Putamen (tissue), 1 donor: ENCODE data around the gene PIGC.

Source experiments
- DNase-seq: peaks from one replicate; pipeline ENCODE4 v3.0.0-alpha.2; 2016; ENCODE audit warnings: low spot score

The PIGC gene

DNA sequence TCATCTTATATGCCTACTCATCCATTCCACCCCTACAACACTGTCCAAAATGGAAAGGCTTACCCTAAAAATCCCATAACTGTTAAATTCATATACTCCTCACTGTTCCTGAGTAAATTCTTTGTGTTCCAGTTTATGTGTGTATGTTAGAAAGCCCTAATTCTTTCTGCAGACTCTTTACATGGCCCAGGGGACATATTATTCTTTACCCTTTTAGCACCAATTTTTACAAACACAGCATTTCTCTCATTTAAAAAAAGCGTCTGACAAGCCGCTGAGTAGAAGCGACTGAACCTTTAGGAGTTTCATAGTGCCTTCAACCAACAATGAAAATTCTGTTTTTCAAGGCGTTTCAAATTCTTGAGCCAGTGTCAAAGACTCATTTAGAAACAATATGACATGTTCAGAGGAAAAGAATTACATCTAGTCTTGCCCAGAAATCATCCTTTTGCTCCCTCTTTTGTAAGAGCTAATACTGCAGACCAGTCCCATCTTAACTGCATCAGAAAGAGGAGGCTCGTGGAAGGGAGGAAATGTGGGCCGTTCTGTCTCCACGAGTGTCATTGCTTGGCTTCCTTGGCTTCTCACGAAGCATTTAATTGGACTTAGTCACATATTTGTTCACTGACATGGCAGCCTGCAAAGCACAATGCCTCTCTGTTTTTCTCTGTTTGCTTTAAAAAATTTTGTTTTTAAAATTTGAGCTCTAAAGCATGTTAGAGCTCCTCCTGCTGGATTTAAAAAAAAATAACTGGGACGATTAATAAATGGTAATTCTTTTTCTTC is 44.7 kb downstream of the PIGC start:
- peak; percentile 86 for DNase-seq

DNA sequence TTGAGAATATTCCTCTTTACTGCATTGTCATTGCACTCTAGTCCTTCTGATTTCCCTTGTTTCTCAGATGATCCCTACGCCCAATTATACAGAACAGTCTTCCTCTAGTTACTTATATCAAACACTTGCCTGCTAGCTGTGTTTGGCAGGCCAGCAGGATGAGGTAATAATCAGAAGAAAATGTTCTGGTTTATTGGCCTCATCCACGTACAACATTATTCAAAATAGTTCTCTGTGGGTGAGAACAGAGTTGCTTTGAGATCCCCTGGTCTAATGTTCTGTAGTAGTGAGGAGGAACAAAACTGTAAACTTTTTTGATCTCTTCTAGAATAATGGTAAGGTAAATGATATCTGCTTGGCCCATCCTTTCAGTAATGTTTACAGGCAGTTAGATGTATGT is 45.7 kb downstream of the PIGC start:
- no peak for DNase-seq

DNA sequence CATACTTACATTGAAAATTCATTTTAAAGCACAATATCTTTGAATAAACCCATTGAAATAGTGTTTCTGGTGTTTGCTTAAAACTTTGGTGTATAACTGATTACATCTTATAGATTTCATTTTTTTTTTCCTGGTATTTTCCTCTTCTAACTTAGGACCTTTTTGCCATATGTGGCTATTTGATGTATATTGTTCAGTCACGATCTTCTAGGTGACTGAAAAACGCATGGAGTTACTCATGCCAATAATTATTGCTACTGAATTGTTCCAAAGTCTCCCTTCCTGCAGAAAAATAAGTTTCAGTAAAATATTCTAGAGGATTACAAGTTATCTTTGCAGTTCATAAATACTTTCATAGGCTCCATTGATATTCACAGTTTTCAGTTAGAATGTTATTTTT is 46.2 kb downstream of the PIGC start:
- DNase-seq: no peak

DNA sequence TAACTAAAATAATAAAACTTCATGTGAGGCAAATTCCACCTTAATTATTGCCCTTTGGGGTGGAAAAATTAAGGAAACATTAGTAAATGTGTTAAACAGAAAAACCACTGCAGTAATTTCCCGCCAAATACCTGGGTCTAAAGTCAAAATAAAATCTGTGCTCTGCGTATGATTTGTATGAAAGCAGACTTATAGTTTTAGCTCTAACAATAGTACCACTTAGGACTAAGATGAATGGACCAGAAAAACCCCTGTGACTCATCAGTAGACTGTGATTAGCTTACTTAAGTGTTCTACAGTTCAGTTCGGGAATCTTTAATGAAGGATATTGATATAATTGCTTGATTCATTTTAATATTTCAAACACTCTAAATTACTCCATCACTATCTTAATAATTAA is 46.6 kb downstream of the PIGC start:
- DNase-seq: no peak

DNA sequence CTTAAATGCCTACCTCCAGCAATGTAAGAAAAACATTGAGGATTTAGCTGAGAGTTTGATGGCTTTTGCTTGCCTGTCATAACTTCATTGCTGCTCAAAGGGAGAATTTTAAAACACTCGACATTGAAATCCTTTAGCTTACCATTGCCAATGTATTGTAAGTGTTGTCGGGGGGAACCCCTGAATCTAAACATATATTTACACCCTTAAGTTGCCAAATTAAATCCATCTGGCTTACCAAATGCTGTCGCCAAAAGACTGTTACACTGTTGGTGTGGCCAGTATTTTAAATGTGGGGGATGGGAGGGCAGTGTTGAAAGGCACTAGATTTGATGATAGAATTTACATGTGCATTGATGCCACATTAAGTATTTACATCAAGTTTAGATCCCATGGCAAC is 48.3 kb downstream of the PIGC start:
- no peak for DNase-seq

DNA sequence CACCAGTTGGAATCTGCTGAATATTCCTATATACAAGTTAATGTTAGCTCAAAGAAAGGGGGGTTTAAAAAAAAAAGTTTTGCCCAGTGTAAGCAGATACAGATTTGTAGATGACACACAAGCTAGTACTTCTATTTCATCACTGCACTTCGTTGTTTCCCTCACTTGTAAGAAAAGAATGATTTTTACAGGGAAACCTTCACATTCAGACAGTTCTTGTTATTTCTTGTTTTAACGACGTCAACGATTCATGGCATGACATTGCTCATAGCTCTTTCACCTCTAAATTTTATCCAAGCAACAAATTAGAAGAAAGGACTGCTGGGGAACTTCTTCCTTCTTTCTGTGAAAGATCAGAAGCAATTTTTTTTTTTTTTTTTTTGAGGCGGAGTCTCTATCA is 49.1 kb downstream of the PIGC start:
- no peak for DNase-seq

DNA sequence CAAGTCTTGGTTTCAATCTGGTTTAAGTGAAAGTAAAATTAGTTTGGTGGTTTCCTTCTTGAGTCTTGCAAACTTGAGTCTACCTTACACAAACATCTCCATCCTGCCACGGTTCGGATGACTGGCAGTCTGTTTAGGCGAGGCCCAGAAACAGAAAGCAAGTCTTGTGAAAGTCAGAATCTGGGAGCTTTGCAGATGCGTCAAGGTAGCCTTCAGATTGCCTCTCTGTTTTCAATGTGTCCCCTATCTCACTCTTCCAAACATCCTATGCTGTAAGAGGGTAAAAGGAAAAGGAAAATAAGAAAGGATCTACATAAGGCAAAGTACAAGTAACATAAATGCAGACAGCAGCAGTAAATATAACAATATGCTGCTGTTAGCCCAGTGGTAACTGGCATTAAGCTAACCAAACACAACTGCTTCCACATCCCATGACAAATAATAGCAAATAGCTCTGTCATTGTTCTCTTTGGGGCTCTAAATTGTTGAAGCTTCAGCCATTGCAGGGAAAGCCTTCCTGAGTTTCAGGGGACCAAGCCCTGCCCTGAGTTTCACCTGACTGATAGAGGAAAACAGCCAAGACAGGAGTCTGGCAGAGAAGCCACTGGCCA is 49.6 kb downstream of the PIGC start:
- DNase-seq: no peak

DNA sequence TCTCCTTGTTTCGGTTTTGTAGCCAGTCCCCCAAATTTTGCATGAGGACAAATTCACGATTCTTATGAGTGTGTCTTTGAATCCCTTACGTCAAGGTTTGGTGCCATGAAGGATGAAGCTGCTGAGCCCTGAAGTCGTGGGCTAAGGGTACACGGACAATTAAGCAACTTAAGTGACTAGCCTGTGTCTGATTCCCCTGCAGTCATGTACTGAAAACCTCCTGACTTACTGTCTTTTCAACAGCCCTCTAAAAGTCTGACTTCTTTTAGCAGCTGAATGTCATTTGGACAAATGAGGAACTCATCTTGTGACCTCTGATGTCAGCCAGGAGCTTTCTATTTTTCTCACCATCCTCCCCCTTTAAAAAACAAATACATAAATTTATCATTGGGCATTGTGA is 50.5 kb downstream of the PIGC start:
- DNase-seq: no peak

DNA sequence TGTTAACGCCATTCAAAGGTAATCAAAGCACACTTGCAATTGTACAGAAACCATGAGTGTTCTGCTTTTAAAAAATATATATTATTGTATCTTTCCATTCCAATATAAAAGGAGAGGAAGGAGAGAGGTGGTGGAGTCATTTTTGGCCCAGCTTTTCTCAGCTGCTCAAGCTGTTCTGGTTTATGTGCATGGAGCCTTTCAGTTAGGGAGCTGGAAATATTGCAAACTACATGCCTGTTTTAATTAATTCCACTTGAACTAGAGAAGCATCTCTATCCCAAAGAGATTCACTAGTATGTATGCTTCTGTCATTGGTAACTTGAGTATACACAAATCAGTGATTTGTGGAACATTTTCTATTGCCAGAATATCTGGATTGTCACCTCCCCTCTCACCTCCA is 51.9 kb downstream of the PIGC start:
- no peak for DNase-seq
